H9 (cell line): ENCODE results near the gene EPHA3. TPM values are rescaled to one million over a fixed set of nuclear protein-coding genes. Genes with fewer than 3 reads are reported as not detected.

ENCODE experiments used
- DNase-seq: peaks from one replicate; pipeline ENCODE4 v3.0.0-alpha.2; 2017
- H2AFZ ChIP-seq: one replicate; pipeline ENCODE4 v1.6.1; 2013; ENCODE audit warnings: mild to moderate bottlenecking, low read length, control low read depth, moderate library complexity
- H2AK5ac ChIP-seq: 2 replicates; pipeline ENCODE4 v1.6.1; 2013; ENCODE audit warnings: low read length, control low read depth, mixed read lengths; ENCODE audit not compliant: insufficient read length
- H2BK120ac ChIP-seq: one replicate; pipeline ENCODE4 v1.6.1; 2013; ENCODE audit warnings: low read depth, mild to moderate bottlenecking, low read length, control low read depth, inconsistent platforms; ENCODE audit not compliant: poor library complexity, severe bottlenecking
- H2BK12ac ChIP-seq: 2 replicates; pipeline ENCODE4 v1.6.1; 2013; ENCODE audit warnings: low read length, control low read depth, mixed read lengths, low read depth; ENCODE audit not compliant: insufficient read length
- H2BK15ac ChIP-seq: 2 replicates; pipeline ENCODE4 v1.6.1; 2013; ENCODE audit warnings: low read depth, low read length, control low read depth
- H2BK20ac ChIP-seq: one replicate; pipeline ENCODE4 v1.6.1; 2013; ENCODE audit warnings: low read depth, mild to moderate bottlenecking, low read length, control low read depth, inconsistent platforms; ENCODE audit not compliant: poor library complexity, severe bottlenecking
- H2BK5ac ChIP-seq: 2 replicates; pipeline ENCODE4 v1.6.1; 2013; ENCODE audit warnings: low read length, control low read depth, mixed read lengths; ENCODE audit not compliant: insufficient read length
- H3K14ac ChIP-seq: 2 replicates; pipeline ENCODE4 v1.6.1; 2013; ENCODE audit warnings: low read length, control low read depth; ENCODE audit not compliant: insufficient read depth
- H3K18ac ChIP-seq: 2 replicates; pipeline ENCODE4 v1.6.1; 2013; ENCODE audit warnings: low read depth, mild to moderate bottlenecking, mixed read lengths, low read length, control low read depth; ENCODE audit not compliant: insufficient read length
- H3K23ac ChIP-seq: 2 replicates; pipeline ENCODE4 v1.6.1; 2013; ENCODE audit warnings: low read length, control low read depth, mixed read lengths, low read depth; ENCODE audit not compliant: insufficient read length
- H3K23me2 ChIP-seq: 2 replicates; pipeline ENCODE4 v1.6.1; 2013; ENCODE audit warnings: low read depth, mild to moderate bottlenecking, mixed read lengths, low read length, control low read depth; ENCODE audit not compliant: insufficient read length, poor library complexity, severe bottlenecking
- H3K27ac ChIP-seq: 2 replicates; pipeline ENCODE4 v1.5.1; 2013; ENCODE audit warnings: low read length, control low read depth, mixed read lengths, low read depth; ENCODE audit not compliant: insufficient read length
- H3K27me3 ChIP-seq: 2 replicates; pipeline ENCODE4 v1.6.1; 2013; ENCODE audit warnings: low read length, control low read depth, inconsistent platforms; ENCODE audit not compliant: insufficient read depth
- H3K4ac ChIP-seq: 2 replicates; pipeline ENCODE4 v1.6.1; 2013; ENCODE audit warnings: low read depth, mild to moderate bottlenecking, control low read depth, inconsistent platforms, low read length, moderate library complexity
- H3K4me1 ChIP-seq: 2 replicates; pipeline ENCODE4 v1.6.1; 2013; ENCODE audit warnings: low read length, control low read depth, inconsistent platforms; ENCODE audit not compliant: insufficient read depth
- H3K4me2 ChIP-seq: 2 replicates; pipeline ENCODE4 v1.6.1; 2013; ENCODE audit warnings: low read length, control low read depth, mixed read lengths; ENCODE audit not compliant: insufficient read length, insufficient read depth
- H3K56ac ChIP-seq: 2 replicates; pipeline ENCODE4 v1.6.1; 2013; ENCODE audit warnings: low read depth, mild to moderate bottlenecking, mixed read lengths, low read length, control low read depth; ENCODE audit not compliant: insufficient read length
- H3K79me1 ChIP-seq: 2 replicates; pipeline ENCODE4 v1.6.1; 2013; ENCODE audit warnings: low read depth, mild to moderate bottlenecking, moderate library complexity, low read length, control low read depth, inconsistent platforms; ENCODE audit not compliant: insufficient read depth, poor library complexity, severe bottlenecking
- H3K79me2 ChIP-seq: 2 replicates; pipeline ENCODE4 v1.6.1; 2013; ENCODE audit warnings: low read length, control low read depth, inconsistent platforms; ENCODE audit not compliant: insufficient read depth
- H3K9ac ChIP-seq: 2 replicates; pipeline ENCODE4 v1.6.1; 2013; ENCODE audit warnings: low read length, control low read depth, mixed read lengths; ENCODE audit not compliant: insufficient read length; ENCODE audit errors: extremely low read depth
- H3K9me3 ChIP-seq: one replicate; pipeline ENCODE4 v1.6.1; 2013; ENCODE audit warnings: low read depth, low read length, inconsistent platforms; ENCODE audit not compliant: control insufficient read depth
- H3T11ph ChIP-seq: one replicate; pipeline ENCODE4 v1.6.1; 2013; ENCODE audit warnings: mild to moderate bottlenecking, low read length, control low read depth, inconsistent platforms
- H4K20me1 ChIP-seq: one replicate; pipeline ENCODE4 v1.6.1; 2013; ENCODE audit not compliant: control insufficient read depth, insufficient read length, insufficient read depth
- H4K5ac ChIP-seq: 2 replicates; pipeline ENCODE4 v1.6.1; 2013; ENCODE audit warnings: low read depth, mild to moderate bottlenecking, mixed read lengths, low read length, control low read depth; ENCODE audit not compliant: insufficient read length
- H4K8ac ChIP-seq: replicated peaks from 2 replicates; pipeline ENCODE4 v1.6.1; 2013; ENCODE audit warnings: low read length, control low read depth, mixed read lengths, low read depth; ENCODE audit not compliant: insufficient read length
- H4K91ac ChIP-seq: 2 replicates; pipeline ENCODE4 v1.6.1; 2013; ENCODE audit warnings: low read depth, mild to moderate bottlenecking, moderate library complexity, mixed read lengths, low read length, control low read depth; ENCODE audit not compliant: insufficient read length
- H3K27ac Mint-ChIP-seq, 3 experiments: 2 replicates in 2 of 3; 3 replicates in 1 of 3; pipeline ENCODE4 v1.8.0; 2020 to 2021; ENCODE audit warnings: mixed read lengths in 3 of 3, mild to moderate bottlenecking in 1 of 3, moderate library complexity in 1 of 3
- H3K27me3 Mint-ChIP-seq: 2 replicates; pipeline ENCODE4 v1.8.0; 2021; ENCODE audit warnings: low read depth, mild to moderate bottlenecking, moderate library complexity, mixed read lengths
- H3K36me3 Mint-ChIP-seq, 3 experiments: 2 replicates in 2 of 3; 3 replicates in 1 of 3; pipeline ENCODE4 v1.8.0; 2020 to 2021; ENCODE audit warnings: low read depth in 3 of 3, mixed read lengths in 3 of 3; ENCODE audit not compliant: insufficient read depth in 1 of 3
- H3K4me1 Mint-ChIP-seq, 2 experiments: 2 replicates each; pipeline ENCODE4 v1.8.0; 2020; ENCODE audit warnings: mixed read lengths in 2 of 2
- H3K4me3 Mint-ChIP-seq, 2 experiments: 2 replicates in 1 of 2; 3 replicates in 1 of 2; pipeline ENCODE4 v1.8.0; 2020 to 2021; ENCODE audit warnings: mild to moderate bottlenecking in 2 of 2, mixed read lengths in 2 of 2, moderate library complexity in 1 of 2
- H3K9me3 Mint-ChIP-seq, 2 experiments: 2 replicates in 1 of 2; 3 replicates in 1 of 2; pipeline ENCODE4 v1.8.0; 2020; ENCODE audit warnings: mild to moderate bottlenecking in 2 of 2, mixed read lengths in 2 of 2, moderate library complexity in 1 of 2
- WGBS: extraction: QIAGEN DNeasy Blood & Tissue Kit; methylation state at CpG from one replicate; pipeline ENCODE4 v1.1.7; 2013; ENCODE audit warnings: missing lambda C conversion rate, low lambda C conversion rate, mixed read lengths; ENCODE audit not compliant: insufficient read length; ENCODE audit errors: extremely low coverage; 5-methylcytosine and 5-hydroxymethylcytosine counted together
- total RNA-seq: library from RNA; stranded (reverse); gene quantifications from 2 replicates; pipeline ENCODE4 v1.2.1, GENCODE V29; 2021
- TF ChIP-seq, protein P1 (sequence below): fragments of 200-600 bp; sonication (generic); conservative IDR thresholded peaks from 3 replicates; pipeline ENCODE4 v1.8.0; 2021; ENCODE audit warnings: antibody characterized with exemption, mild to moderate bottlenecking

Gene EPHA3
- total RNA-seq, 1 experiment from 2014 or later: 0.66 TPM

DNA sequence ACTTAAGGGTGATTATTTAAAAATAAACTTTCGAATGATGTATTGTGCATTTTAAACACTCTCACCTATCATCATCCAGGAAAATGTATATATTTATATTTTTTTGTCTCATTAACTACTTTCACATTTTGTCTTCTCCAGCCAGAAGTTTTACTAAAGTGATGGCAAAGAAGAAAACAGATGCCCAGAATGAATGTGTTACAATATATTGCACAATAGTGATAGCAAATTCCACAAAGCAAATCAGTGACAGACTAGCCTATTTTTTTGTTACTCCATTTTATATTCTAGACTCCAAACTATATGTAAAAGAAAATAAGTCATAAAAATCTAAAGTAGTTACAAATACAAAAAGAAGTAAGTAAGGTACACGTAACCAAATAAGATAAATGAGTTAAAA is 414.7 kb downstream of the EPHA3 start:
- WGBS: no CpG with 5 or more reads among the region's 2 CpGs
- Histone ChIP-seq H2BK5ac (no peak overlapping the region), H3K4me2 (no peak overlapping the region), H3K56ac (no peak overlapping the region), H3K4ac (no peak overlapping the region), H3K9me3 (no peaks in the 10 kb centered on the region), H3K18ac (no peak overlapping the region), H3K23me2 (no peaks in the 10 kb centered on the region), H3K27ac (no peak overlapping the region), H3K4me1 (0 out of 2 replicates have a peak, but pooled peaks cover 3% of the 10 kb centered on the region), H3K27me3 (no peaks in the 10 kb centered on the region), H4K91ac (no peak overlapping the region), H2BK15ac (no peak overlapping the region), H3K79me1 (no peaks in the 10 kb centered on the region), H3K9ac (no peak overlapping the region), H4K5ac (no peak overlapping the region), H3T11ph (no peak overlapping the region), H3K79me2 (no peaks in the 10 kb centered on the region), H2BK120ac (no peak overlapping the region), H2BK12ac (no peak overlapping the region), H3K14ac (no peak overlapping the region), H2AK5ac (no peak overlapping the region), H2BK20ac (no peak overlapping the region), H4K20me1 (no peaks in the 10 kb centered on the region), H2AFZ (no peak overlapping the region), H4K8ac (no peak overlapping the region), H3K23ac (no peak overlapping the region)
- H3K9me3 Mint-ChIP-seq: no peaks in the 10 kb centered on the region
- DNase-seq: no peak
- no peaks in the 10 kb centered on the region for H3K27me3 Mint-ChIP-seq
- H3K27ac Mint-ChIP-seq: no peak overlapping the region
- H3K4me1 Mint-ChIP-seq: peaks cover 14 to 15% of the 10 kb centered on the region in 2 experiments
- H3K4me3 Mint-ChIP-seq: no peak overlapping the region
- TF ChIP-seq, protein P1, sequence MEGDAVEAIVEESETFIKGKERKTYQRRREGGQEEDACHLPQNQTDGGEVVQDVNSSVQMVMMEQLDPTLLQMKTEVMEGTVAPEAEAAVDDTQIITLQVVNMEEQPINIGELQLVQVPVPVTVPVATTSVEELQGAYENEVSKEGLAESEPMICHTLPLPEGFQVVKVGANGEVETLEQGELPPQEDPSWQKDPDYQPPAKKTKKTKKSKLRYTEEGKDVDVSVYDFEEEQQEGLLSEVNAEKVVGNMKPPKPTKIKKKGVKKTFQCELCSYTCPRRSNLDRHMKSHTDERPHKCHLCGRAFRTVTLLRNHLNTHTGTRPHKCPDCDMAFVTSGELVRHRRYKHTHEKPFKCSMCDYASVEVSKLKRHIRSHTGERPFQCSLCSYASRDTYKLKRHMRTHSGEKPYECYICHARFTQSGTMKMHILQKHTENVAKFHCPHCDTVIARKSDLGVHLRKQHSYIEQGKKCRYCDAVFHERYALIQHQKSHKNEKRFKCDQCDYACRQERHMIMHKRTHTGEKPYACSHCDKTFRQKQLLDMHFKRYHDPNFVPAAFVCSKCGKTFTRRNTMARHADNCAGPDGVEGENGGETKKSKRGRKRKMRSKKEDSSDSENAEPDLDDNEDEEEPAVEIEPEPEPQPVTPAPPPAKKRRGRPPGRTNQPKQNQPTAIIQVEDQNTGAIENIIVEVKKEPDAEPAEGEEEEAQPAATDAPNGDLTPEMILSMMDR: no peak
- no peaks in the 10 kb centered on the region for H3K36me3 Mint-ChIP-seq
